ENCODE results near the gene COL27A1. TPM values are rescaled to one million over a fixed set of nuclear protein-coding genes. Genes with fewer than 3 reads are reported as not detected.

The COL27A1 gene
- total and polyA plus RNA-seq, 9 of the 15 experiments (the other 6 are each of a cell fraction or from before 2014, with no cell fraction given): 0.07 TPM; not detected in 8

DNA sequence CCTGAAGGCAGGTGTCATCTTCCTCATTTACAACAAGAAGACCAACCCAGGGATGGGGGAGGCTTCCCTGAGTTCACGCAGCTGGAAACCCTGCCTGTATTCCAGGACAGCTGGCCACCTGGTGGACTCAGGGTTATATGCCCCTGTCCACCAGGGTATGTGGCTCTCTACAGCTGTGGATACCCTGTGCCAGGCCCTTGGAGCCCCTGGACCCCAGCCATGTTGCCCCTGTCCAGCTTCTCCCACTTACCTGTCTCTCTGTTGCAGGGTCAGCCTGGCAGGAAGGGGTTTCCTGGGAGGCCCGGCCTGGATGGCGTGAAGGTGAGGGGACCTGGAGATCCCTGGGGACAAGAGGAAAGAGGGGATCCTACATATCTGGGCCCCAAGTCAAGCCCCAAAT, 87.9 kb downstream of the COL27A1 start:
- ATAC-seq: no peak
- POLR2A ChIA-PET: no interaction called here
- TF ChIP-seq HNRNPH1 (optimal IDR thresholded peaks at IDR 0.05; ENCODE audit: low read depth, low read length): no peak
- no peak for TF ChIP-seq FOS (IDR thresholded peaks at IDR 0.05; ENCODE audit: extremely low read depth, insufficient read length)
- TF ChIP-seq NR4A1 (CRISPR knock-in tag; IDR thresholded peaks at IDR 0.05): no peak
- TF ChIP-seq NR4A1 (tag; IDR thresholded peaks at IDR 0.05): no peak
- TF ChIP-seq KAT8 (IDR thresholded peaks at IDR 0.05; ENCODE audit: low read depth): no peak
- no peak for TF ChIP-seq ZNF3 (CRISPR knock-in tag; IDR thresholded peaks at IDR 0.05)
- TF ChIP-seq, protein P1, sequence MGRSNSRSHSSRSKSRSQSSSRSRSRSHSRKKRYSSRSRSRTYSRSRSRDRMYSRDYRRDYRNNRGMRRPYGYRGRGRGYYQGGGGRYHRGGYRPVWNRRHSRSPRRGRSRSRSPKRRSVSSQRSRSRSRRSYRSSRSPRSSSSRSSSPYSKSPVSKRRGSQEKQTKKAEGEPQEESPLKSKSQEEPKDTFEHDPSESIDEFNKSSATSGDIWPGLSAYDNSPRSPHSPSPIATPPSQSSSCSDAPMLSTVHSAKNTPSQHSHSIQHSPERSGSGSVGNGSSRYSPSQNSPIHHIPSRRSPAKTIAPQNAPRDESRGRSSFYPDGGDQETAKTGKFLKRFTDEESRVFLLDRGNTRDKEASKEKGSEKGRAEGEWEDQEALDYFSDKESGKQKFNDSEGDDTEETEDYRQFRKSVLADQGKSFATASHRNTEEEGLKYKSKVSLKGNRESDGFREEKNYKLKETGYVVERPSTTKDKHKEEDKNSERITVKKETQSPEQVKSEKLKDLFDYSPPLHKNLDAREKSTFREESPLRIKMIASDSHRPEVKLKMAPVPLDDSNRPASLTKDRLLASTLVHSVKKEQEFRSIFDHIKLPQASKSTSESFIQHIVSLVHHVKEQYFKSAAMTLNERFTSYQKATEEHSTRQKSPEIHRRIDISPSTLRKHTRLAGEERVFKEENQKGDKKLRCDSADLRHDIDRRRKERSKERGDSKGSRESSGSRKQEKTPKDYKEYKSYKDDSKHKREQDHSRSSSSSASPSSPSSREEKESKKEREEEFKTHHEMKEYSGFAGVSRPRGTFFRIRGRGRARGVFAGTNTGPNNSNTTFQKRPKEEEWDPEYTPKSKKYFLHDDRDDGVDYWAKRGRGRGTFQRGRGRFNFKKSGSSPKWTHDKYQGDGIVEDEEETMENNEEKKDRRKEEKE (IDR thresholded peaks at IDR 0.05; ENCODE audit: borderline replicate concordance in 1 of 2, control insufficient read depth in 1 of 2, low read depth in 2 of 2, low read length in 1 of 2): no peak
- TF ChIP-seq, protein P2, sequence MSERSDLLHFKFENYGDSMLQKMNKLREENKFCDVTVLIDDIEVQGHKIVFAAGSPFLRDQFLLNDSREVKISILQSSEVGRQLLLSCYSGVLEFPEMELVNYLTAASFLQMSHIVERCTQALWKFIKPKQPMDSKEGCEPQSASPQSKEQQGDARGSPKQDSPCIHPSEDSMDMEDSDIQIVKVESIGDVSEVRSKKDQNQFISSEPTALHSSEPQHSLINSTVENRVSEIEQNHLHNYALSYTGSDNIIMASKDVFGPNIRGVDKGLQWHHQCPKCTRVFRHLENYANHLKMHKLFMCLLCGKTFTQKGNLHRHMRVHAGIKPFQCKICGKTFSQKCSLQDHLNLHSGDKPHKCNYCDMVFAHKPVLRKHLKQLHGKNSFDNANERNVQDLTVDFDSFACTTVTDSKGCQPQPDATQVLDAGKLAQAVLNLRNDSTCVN (CRISPR knock-in tag; IDR thresholded peaks at IDR 0.05): no peak
- TF ChIP-seq ZC3H8 (IDR thresholded peaks at IDR 0.05): no peak
- no peak for TF ChIP-seq ILK (tag; IDR thresholded peaks at IDR 0.05; ENCODE audit: borderline replicate concordance, low read depth)
- TF ChIP-seq ARNT (IDR thresholded peaks at IDR 0.05): no peak
- TF ChIP-seq, protein P3, sequence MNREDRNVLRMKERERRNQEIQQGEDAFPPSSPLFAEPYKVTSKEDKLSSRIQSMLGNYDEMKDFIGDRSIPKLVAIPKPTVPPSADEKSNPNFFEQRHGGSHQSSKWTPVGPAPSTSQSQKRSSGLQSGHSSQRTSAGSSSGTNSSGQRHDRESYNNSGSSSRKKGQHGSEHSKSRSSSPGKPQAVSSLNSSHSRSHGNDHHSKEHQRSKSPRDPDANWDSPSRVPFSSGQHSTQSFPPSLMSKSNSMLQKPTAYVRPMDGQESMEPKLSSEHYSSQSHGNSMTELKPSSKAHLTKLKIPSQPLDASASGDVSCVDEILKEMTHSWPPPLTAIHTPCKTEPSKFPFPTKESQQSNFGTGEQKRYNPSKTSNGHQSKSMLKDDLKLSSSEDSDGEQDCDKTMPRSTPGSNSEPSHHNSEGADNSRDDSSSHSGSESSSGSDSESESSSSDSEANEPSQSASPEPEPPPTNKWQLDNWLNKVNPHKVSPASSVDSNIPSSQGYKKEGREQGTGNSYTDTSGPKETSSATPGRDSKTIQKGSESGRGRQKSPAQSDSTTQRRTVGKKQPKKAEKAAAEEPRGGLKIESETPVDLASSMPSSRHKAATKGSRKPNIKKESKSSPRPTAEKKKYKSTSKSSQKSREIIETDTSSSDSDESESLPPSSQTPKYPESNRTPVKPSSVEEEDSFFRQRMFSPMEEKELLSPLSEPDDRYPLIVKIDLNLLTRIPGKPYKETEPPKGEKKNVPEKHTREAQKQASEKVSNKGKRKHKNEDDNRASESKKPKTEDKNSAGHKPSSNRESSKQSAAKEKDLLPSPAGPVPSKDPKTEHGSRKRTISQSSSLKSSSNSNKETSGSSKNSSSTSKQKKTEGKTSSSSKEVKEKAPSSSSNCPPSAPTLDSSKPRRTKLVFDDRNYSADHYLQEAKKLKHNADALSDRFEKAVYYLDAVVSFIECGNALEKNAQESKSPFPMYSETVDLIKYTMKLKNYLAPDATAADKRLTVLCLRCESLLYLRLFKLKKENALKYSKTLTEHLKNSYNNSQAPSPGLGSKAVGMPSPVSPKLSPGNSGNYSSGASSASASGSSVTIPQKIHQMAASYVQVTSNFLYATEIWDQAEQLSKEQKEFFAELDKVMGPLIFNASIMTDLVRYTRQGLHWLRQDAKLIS (CRISPR knock-in tag; IDR thresholded peaks at IDR 0.05): no peak
- TF ChIP-seq, protein P4, sequence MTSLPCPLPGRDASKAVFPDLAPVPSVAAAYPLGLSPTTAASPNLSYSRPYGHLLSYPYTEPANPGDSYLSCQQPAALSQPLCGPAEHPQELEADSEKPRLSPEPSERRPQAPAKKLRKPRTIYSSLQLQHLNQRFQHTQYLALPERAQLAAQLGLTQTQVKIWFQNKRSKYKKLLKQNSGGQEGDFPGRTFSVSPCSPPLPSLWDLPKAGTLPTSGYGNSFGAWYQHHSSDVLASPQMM (CRISPR knock-in tag; IDR thresholded peaks at IDR 0.05): no peak
- TF ChIP-seq FOXJ3 (CRISPR knock-in tag; IDR thresholded peaks at IDR 0.05): no peak
- no peak for TF ChIP-seq ZSCAN32 (CRISPR knock-in tag; IDR thresholded peaks at IDR 0.05)

More for the DNA sequence above, 87.9 kb downstream of the COL27A1 start:
- DNase-seq (ENCODE audit: extremely low read depth in 1 of 4, low spot score in 3 of 4) (no peak), FAIRE-seq (no peak)
- CTCF ChIA-PET (ENCODE audit: low intra/inter-chr PET ratio): no interaction called here
- Histone ChIP-seq H3K27me3 (ENCODE audit: control insufficient read depth in 2 of 2, insufficient read depth in 2 of 2, low read length in 2 of 2) (peaks cover 6 to 31% of the 10 kb centered on the region in 2 experiments; a peak in 3 of 5 replicates), H3K4me1 (replicated peaks in 1 of 2; ENCODE audit: control insufficient read depth in 2 of 2, insufficient read depth in 2 of 2, low read length in 2 of 2) (peaks cover 3 to 4% of the 10 kb centered on the region in 2 experiments; a peak in 2 of 5 replicates), H2AFZ (ENCODE audit: low read depth, low read length) (no peak overlapping the region), H3K9me1 (ENCODE audit: control insufficient read depth, insufficient read depth, low read length) (no peaks in the 10 kb centered on the region), H3K36me3 (ENCODE audit: control insufficient read depth, insufficient read depth, low read length) (no peaks in the 10 kb centered on the region), H3K27ac (ENCODE audit: extremely low read depth, low read depth, low read length) (no peak overlapping the region), H3K4me2 (ENCODE audit: insufficient read depth, low read length) (no peak overlapping the region), H3K4me3 (no peak overlapping the region), H3K9me3 (replicated peaks; ENCODE audit: control insufficient read depth, insufficient read depth, low read depth, low read length) (no peaks in the 10 kb centered on the region), H3K79me2 (ENCODE audit: control insufficient read depth, insufficient read depth, low read length) (no peaks in the 10 kb centered on the region), H3K9ac (ENCODE audit: insufficient read depth in 1 of 2, low read depth in 2 of 2, low read length in 2 of 2) (no peak overlapping the region), H4K20me1 (replicated peaks; ENCODE audit: control insufficient read depth, insufficient read depth, low read length) (peaks cover 21% of the 10 kb centered on the region)
- in situ Hi-C loops (cut with MboI) (no loop called here), intact Hi-C loops (cut with micrococcal nuclease) (no loop called here)
- WGBS (ENCODE audit: insufficient coverage, low coverage, missing lambda C conversion rate): 0% methylated on average over 3 of the region's 3 CpGs
- no TSS peak for BruUV-seq (replicated peaks)

Data from K562 (cell line).